HG03159 (cell line): ENCODE data around the gene RALGAPA2.

Source experiments
- ATAC-seq: cut with Tn5 transposase; IDR thresholded peaks from one replicate; pipeline ENCODE4 v1.9.1; 2021; ENCODE audit warnings: mild to moderate bottlenecking, moderate library complexity; ENCODE audit not compliant: unreplicated experiment

Gene RALGAPA2

GRCh38 chr20:20637998-20638725 lies 74.3 kb downstream of the RALGAPA2 start:
- ATAC-seq = no peak

- ATAC-seq = no peak
These were observed 77.4 kb downstream of the RALGAPA2 start for GRCh38 chr20:20635006-20635405.

- ATAC-seq = no peak
These were observed 79.8 kb downstream of the RALGAPA2 start for GRCh38 chr20:20632644-20633043.

- no peak for ATAC-seq
These were observed 81.9 kb downstream of the RALGAPA2 start for GRCh38 chr20:20630551-20630950.

- ATAC-seq = no peak
These were observed 82.8 kb downstream of the RALGAPA2 start for GRCh38 chr20:20629556-20630188.

- ATAC-seq = no peak
These were observed 84.1 kb downstream of the RALGAPA2 start for GRCh38 chr20:20628314-20628713.

GRCh38 chr20:20627471-20627870 lies 85.0 kb downstream of the RALGAPA2 start:
- no peak for ATAC-seq

GRCh38 chr20:20624914-20625313 lies 87.5 kb downstream of the RALGAPA2 start:
- ATAC-seq = no peak

- ATAC-seq = no peak
These were observed 91.2 kb downstream of the RALGAPA2 start for GRCh38 chr20:20621195-20621594.

- no peak for ATAC-seq
These were observed 98.1 kb downstream of the RALGAPA2 start for GRCh38 chr20:20614391-20614790.

- ATAC-seq = no peak
These were observed 100.2 kb downstream of the RALGAPA2 start for GRCh38 chr20:20612251-20612650.

GRCh38 chr20:20611167-20611566 lies 101.3 kb downstream of the RALGAPA2 start:
- ATAC-seq = no peak

GRCh38 chr20:20609522-20609921 lies 102.9 kb downstream of the RALGAPA2 start:
- ATAC-seq = no peak

- no peak for ATAC-seq
These were observed 103.8 kb downstream of the RALGAPA2 start for GRCh38 chr20:20608641-20609040.

GRCh38 chr20:20608041-20608440 lies 104.4 kb downstream of the RALGAPA2 start:
- no peak for ATAC-seq

- no peak for ATAC-seq
These were observed 105.6 kb downstream of the RALGAPA2 start for GRCh38 chr20:20606881-20607280.

- no peak for ATAC-seq
These were observed 106.4 kb downstream of the RALGAPA2 start for GRCh38 chr20:20606050-20606449.

- ATAC-seq = no peak
These were observed 107.5 kb downstream of the RALGAPA2 start for GRCh38 chr20:20604907-20605306.

GRCh38 chr20:20604357-20604756 lies 108.1 kb downstream of the RALGAPA2 start:
- ATAC-seq = no peak

GRCh38 chr20:20603339-20603990 lies 109.0 kb downstream of the RALGAPA2 start:
- peak; percentile 98 for ATAC-seq

- ATAC-seq = no peak
These were observed 114.5 kb downstream of the RALGAPA2 start for GRCh38 chr20:20597966-20598365.

GRCh38 chr20:20594171-20594530 lies 118.3 kb downstream of the RALGAPA2 start:
- ATAC-seq = no peak
